GM19372 (cell line): ENCODE measurements around the gene NAALADL2.
"Not testable (repeated sequence)": the region's sequence is repeated elsewhere in the genome, so short reads cannot be mapped to it uniquely, and the experiment has no call there.

Experiments used
- ATAC-seq: cut with Tn5 transposase; IDR thresholded peaks from one replicate; pipeline ENCODE4 v1.9.1; 2021; ENCODE audit warnings: mild to moderate bottlenecking, low read depth, moderate library complexity; ENCODE audit not compliant: unreplicated experiment

Gene NAALADL2

GRCh38 chr3:175443682-175444081 is 584.5 kb downstream of the NAALADL2 start:
- no peak for ATAC-seq

GRCh38 chr3:175445741-175446140 is 586.6 kb downstream of the NAALADL2 start:
- no peak for ATAC-seq

- ATAC-seq: no peak
Measured at GRCh38 chr3:175447521-175447920, 588.4 kb downstream of the NAALADL2 start.

GRCh38 chr3:175453361-175453760 is 594.2 kb downstream of the NAALADL2 start:
- ATAC-seq: no peak

GRCh38 chr3:175456466-175456865 is 597.3 kb downstream of the NAALADL2 start:
- ATAC-seq: no peak

- no peak for ATAC-seq
Measured at GRCh38 chr3:175457301-175457700, 598.2 kb downstream of the NAALADL2 start.

- ATAC-seq: not testable (repeated sequence)
Measured at GRCh38 chr3:175460849-175461399, 601.8 kb downstream of the NAALADL2 start.

GRCh38 chr3:175464362-175464761 is 605.2 kb downstream of the NAALADL2 start:
- ATAC-seq: no peak

GRCh38 chr3:175469124-175469523 is 610.0 kb downstream of the NAALADL2 start:
- no peak for ATAC-seq

- no peak for ATAC-seq
Measured at GRCh38 chr3:175475765-175476164, 616.6 kb downstream of the NAALADL2 start.

GRCh38 chr3:175476489-175476888 is 617.4 kb downstream of the NAALADL2 start:
- no peak for ATAC-seq

- no peak for ATAC-seq
Measured at GRCh38 chr3:175477651-175478224, 618.6 kb downstream of the NAALADL2 start.

GRCh38 chr3:175478301-175478700 is 619.2 kb downstream of the NAALADL2 start:
- ATAC-seq: no peak

- ATAC-seq: no peak
Measured at GRCh38 chr3:175479175-175479574, 620.0 kb downstream of the NAALADL2 start.

GRCh38 chr3:175479800-175480199 is 620.7 kb downstream of the NAALADL2 start:
- ATAC-seq: no peak

- no peak for ATAC-seq
Measured at GRCh38 chr3:175484666-175485065, 625.5 kb downstream of the NAALADL2 start.

GRCh38 chr3:175485436-175485835 is 626.3 kb downstream of the NAALADL2 start:
- ATAC-seq: no peak

GRCh38 chr3:175486255-175486654 is 627.1 kb downstream of the NAALADL2 start:
- ATAC-seq: no peak

GRCh38 chr3:175489406-175489805 is 630.3 kb downstream of the NAALADL2 start:
- ATAC-seq: no peak

- ATAC-seq: no peak
Measured at GRCh38 chr3:175493301-175493700, 634.2 kb downstream of the NAALADL2 start.

- no peak for ATAC-seq
Measured at GRCh38 chr3:175495331-175495730, 636.2 kb downstream of the NAALADL2 start.

- no peak for ATAC-seq
Measured at GRCh38 chr3:175502155-175502554, 643.0 kb downstream of the NAALADL2 start.
